ENCODE measurements around the gene MAP3K7CL.
"Not testable (repeated sequence)": the region's sequence is repeated elsewhere in the genome, so short reads cannot be mapped to it uniquely, and the experiment has no call there.

Gene MAP3K7CL

DNA sequence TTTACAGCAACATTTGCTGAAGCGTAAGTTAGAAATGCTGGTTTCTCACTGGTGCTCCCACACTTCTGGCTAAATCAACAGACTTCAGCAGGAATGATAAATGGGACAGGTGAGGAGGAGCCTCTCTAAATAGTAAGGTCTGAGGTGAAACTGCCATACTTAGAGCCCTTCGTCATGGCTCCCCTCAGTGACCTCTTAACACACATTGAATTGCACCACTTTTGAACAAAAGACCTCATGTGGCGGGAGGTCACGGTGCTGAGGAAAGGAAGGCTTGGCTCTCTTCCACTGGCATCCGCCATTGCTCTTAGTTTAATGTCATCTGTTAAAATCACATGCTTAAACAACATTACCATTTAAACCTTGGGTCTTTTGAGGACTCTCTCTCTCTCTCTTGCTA is 3.4 kb downstream of the MAP3K7CL start:
- DNase-seq (ENCODE audit: low spot score) = no peak

DNA sequence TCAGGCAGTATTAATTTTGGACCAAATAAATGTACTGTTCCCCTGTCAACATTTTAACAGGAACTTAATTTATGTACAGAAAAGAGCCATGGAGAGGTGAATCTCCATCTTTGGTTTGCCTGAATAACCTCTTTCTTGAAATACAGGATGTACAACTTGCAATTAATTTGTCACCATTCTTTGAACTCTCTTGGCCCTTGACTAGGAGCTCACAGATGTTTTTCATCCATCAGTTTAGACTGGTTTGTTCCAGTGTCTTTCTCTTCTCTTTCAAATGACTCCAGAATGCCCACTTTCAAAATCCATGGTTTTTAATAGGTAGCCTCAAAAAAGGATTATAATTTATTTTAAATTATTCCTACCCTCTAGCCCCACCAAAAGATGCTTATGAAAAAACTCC is 5.0 kb downstream of the MAP3K7CL start:
- DNase-seq (ENCODE audit: low spot score) = no peak

GRCh38 chr21:29136033-29136432 is 5.6 kb downstream of the MAP3K7CL start:
- no peak for DNase-seq (ENCODE audit: low spot score)

DNA sequence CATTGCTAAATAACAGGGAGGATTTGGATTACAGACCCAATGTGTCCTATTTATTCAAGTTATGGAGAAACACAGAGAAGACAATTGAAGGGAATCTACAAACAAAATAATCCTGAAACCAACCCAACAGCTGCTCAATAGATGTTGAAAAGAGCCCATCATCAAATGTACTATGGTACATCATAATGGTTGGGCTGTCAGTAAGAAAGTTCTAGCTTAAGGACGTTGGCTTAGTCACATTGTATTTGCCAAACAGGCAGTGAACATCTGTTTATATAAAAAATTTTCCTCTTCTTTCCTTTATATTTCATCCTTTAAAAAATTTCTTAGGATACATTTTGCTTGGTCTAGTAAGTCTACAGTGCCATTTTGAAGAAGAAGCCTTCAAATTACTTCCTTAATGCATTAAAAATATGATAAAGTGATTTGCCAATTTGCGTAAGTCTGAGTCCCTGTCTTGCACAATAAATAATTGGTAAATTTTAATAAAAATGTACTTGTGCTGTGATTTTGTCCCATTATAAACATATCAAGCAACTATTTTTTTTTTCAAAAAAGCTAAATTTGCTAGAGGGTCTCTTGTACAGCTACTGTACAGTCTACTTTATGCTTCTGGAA is 14.4 kb downstream of the MAP3K7CL start:
- DNase-seq (ENCODE audit: low spot score) = no peak

DNA sequence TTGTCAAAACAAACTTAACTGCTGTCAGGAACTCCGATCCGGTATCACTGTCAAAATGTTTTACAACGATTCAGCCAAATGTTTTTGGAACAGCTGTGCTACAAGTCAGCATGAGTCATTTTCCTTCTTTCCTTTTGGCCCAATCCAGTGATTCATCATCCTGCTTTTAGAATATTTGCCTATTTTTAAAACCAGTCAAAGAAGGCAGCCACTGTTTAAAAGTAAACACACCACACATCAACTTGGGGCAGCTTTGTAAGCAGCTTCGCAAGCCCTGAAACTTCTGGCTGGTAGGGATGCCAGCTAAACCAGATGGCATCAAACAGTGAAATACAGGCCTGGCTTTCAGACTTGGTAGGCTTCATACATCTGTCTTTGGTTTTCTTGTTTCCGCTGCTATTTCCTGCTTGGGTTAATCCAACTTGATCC is 14.9 kb downstream of the MAP3K7CL start:
- DNase-seq (ENCODE audit: low spot score) = no peak

GRCh38 chr21:29145852-29146453 is 15.5 kb downstream of the MAP3K7CL start:
- no peak for DNase-seq (ENCODE audit: low spot score)

DNA sequence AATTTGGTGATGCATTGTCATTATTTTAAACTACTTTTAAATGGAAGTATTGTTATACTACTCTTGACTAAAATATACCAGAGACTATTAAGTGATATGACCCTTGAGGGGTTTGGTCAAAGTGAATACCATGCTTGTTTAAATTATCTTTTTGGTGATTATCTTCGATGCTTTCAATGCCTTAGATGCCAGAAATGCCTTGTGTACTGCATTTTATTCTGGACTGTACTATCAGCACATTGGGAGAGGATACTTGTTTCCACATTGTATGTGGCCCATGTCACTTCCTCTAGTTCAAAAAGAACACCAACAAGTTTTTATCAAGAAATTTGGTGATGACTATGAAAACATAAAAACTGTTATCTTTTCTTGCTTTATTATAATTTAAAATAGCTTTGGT is 16.3 kb downstream of the MAP3K7CL start:
- DNase-seq (ENCODE audit: low spot score) = no peak

DNA sequence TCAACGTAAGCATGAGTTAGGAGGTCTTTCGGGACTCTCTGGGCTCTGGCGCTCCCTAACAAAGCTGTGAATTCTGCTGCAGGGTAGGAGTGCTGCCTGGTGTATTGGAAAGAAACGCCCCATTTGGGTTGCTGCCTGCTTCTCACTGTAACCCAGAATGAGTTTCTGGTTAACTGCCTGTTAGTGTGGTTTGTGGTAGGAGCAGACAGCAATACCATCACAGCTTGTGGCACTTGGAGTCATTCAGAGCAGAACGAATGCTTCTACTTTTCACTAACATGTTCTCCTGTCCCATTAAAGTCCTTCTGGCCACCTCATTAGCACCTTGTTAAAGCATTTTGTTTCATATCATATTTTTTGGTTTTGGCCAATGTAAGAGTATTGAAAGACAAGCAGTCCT is 18.1 kb downstream of the MAP3K7CL start:
- no peak for DNase-seq (ENCODE audit: low spot score)

GRCh38 chr21:29149808-29150425 is 19.5 kb downstream of the MAP3K7CL start:
- no peak for DNase-seq (ENCODE audit: low spot score)

DNA sequence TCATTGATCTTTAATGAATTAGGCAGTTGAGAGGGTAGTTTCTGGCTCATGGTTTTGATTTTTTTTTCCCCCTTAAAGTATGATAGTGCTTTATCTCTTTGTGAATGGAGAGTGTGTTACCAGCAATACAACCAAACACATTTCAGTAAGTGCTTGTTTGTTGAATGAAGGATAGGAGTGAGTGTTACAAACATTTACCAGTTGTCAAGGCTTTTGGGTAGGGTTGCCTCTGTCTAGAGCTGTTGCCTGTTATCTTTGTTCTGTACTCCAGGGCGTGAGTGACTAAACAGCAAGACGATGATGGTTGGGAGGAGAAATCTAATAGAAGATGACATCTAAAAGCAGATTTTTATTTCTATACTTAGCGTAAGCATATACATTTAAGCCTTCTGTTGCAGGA is 21.5 kb downstream of the MAP3K7CL start:
- no peak for DNase-seq (ENCODE audit: low spot score)

- no peak for DNase-seq (ENCODE audit: low spot score)
Observed at GRCh38 chr21:29152916-29153315, 22.5 kb downstream of the MAP3K7CL start.

DNA sequence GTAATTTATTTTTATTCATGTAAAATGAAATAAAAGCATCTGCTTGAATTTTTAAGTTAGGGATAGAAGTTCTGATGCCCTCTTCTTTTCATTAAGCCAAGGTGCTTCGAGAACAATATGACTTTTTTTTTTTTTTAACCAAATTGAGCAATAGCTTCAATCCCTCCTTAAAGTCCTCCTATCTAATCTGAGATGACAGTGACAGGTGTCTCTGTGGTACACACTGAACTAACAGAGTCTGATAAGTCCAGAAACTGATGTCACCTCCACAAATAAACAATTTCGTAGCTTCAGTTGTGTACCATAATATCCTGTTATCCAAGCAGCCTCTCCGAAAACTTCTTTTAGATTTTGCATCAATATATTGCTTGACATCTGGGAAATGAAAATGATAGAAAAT is 23.8 kb downstream of the MAP3K7CL start:
- DNase-seq (ENCODE audit: low spot score) = no peak

DNA sequence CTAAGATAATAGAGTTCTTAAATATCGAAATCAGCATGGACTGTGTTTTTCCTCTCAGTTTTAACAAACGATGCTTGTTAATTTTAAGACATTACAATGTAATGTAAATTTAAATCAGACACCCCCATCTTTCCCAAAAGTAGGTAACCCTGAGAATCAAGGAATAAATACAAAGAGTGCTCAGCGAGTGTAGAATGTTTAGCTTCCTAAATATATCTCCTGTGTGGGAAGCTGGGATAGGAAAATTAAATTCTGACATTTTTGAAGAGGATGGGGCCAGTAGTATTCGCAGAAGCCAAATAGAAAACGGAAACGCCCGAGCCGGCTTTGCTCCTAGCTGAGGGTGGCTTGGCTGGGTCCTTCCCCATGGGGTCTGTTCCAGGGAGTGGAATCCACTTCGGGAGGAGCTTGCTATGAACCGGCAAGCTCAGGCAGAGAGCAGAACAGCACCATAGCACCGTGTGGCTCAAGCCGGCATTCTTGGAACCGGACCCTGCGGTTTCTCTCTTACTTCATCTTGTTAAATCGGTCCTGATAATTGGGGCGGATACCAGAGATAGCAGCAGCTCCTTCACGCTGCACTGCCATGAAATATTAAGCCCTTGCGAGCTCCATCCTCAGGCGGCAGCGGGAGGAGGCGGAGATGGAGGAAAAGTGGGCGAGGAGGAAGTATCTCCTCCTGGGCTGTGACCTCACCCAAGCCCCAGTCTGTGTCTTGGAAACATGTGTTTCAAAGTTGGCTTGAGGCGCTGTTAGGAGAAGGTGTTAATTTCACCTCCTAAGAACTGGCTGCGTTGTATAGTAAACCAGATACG is 24.9 kb downstream of the MAP3K7CL start:
- no peak for DNase-seq (ENCODE audit: low spot score)

- no peak for DNase-seq (ENCODE audit: low spot score)
Observed at GRCh38 chr21:29155933-29156260, 25.5 kb downstream of the MAP3K7CL start.

GRCh38 chr21:29157080-29157479 is 26.6 kb downstream of the MAP3K7CL start:
- no peak for DNase-seq (ENCODE audit: low spot score)

GRCh38 chr21:29159842-29160241 is 29.4 kb downstream of the MAP3K7CL start:
- no peak for DNase-seq (ENCODE audit: low spot score)

DNA sequence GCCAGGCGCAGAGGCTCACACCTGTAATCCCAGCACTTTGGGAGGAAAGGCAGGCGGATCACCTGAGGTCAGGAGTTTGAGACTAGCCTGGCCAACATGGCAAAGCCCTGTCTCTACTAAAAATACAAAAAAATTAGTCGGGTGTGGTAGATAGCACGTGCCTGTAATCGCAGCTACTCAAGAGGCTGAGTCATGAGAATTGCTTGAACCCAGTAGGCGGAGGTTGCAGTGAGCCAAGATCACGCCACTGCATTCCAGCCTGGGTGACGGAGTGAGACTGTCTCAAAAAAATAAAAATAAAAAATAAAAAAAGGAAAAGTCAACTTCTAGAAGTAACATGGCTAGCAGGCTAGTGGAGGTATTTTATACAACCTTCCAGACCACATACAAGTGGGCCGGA is 32.4 kb downstream of the MAP3K7CL start:
- DNase-seq (ENCODE audit: low spot score) = not testable (repeated sequence)

DNA sequence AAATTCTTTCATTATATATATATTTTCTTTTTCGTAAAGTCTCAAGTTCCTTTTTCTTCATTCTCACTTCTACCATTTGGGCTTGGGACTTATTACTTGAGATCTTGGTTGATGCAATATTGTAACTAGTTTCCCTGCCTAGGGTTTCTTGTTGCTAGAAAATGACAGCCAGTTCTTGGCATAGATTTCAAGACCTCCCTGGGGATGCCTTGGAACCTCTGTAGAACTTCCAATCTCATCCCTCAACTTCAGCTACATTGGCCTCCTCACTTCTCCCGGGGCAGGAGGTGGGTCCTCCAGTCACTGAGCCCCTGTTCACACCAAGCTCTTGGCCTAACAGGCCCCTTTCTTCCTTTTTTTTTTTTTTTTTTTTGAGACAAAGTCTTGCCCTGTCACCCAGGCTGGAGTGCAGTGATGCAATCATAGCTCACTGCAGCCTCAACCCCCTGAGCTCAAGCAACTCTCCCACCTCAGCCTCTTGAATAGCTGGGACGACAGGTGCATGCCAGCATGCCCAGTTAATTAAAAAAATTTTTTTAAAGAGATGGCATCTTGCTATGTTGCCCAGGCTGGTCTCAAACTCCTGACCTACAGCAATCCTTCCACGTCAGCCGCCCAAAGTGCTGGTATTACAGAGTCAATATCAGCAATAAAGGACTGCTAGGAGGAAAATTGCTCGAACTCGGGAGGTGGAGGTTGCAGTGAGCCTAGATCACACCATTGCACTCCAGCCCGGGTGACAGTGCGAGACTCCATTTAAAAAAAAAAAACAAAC is 33.1 kb downstream of the MAP3K7CL start:
- DNase-seq (ENCODE audit: low spot score) = no peak

- DNase-seq (ENCODE audit: low spot score) = no peak
Observed at GRCh38 chr21:29164323-29164942, 34.0 kb downstream of the MAP3K7CL start.

DNA sequence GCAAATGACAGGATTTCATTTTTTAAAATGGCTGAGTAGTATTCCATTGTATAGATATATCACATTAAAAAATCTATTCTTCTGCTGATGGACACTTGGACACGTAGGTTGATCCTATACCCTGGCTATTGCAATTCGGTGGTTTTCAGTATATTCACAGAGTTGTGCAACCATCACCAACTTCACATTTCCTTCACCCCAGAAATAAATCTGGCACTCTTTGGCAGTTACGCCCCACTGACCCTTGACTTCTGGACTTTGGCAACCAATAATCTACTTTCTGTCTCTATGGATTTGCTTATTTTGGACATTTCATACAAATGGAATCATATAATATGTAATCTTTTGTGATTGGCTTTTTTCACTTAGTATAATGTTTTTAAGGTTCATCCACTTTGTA is 35.9 kb downstream of the MAP3K7CL start:
- no peak for DNase-seq (ENCODE audit: low spot score)

DNA sequence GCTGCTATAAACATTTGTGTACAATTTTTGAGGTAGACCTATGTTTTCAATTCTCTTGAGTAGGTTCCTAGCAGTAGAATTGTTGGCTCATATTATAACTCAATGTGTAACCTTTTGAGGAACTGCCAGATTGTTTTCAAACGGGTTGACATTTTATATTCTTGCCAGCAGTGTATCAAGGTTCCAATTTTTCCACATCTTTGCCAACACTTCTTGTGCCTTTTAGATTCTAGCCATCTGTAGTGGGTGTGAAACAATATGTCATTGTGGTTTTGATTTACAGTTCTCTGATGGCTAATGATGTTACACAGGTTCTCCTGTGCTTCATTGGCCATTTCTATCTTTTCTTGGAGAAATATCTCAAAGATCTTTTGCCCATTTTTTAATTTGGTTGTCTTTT is 36.4 kb downstream of the MAP3K7CL start:
- DNase-seq (ENCODE audit: low spot score) = no peak

- not testable (repeated sequence) for DNase-seq (ENCODE audit: low spot score)
Observed at GRCh38 chr21:29167481-29167880, 37.0 kb downstream of the MAP3K7CL start.
